ENCODE data around the gene DRD4. TPM values are rescaled to one million over a fixed set of nuclear protein-coding genes. Genes with fewer than 3 reads are reported as not detected.
"Not testable (repeated sequence)": the region's sequence is repeated elsewhere in the genome, so short reads cannot be mapped to it uniquely, and the experiment has no call there.

DRD4 gene
- total RNA-seq, 1 experiment from 2014 or later = not detected

GRCh38 chr11:679271-680207 lies 42.5 kb downstream of the DRD4 start:
- DNase-seq (ENCODE audit: low read depth) = no peak

DNA sequence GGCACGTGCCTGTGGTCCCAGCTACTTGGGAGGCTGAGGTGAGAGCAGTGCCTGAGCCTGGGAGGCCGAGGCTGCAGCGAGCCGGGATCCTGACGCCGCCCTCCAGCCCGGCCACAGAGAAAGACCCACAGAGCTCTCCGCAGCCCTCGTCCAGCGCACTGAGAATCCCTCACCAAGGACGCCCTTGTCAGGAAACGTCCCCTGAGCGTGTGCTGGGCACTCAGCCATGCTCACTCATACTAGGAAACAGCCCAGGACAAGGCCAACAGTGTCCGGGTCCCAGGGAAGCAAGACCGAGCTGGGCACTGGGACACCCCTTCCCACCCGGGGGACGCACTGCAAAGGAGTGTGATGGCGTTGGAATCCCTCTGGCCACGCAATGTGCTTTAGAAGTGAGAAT lies 43.4 kb downstream of the DRD4 start:
- no peak for DNase-seq (ENCODE audit: low read depth)

GRCh38 chr11:680970-681369 lies 43.9 kb downstream of the DRD4 start:
- no peak for DNase-seq (ENCODE audit: low read depth)

DNA sequence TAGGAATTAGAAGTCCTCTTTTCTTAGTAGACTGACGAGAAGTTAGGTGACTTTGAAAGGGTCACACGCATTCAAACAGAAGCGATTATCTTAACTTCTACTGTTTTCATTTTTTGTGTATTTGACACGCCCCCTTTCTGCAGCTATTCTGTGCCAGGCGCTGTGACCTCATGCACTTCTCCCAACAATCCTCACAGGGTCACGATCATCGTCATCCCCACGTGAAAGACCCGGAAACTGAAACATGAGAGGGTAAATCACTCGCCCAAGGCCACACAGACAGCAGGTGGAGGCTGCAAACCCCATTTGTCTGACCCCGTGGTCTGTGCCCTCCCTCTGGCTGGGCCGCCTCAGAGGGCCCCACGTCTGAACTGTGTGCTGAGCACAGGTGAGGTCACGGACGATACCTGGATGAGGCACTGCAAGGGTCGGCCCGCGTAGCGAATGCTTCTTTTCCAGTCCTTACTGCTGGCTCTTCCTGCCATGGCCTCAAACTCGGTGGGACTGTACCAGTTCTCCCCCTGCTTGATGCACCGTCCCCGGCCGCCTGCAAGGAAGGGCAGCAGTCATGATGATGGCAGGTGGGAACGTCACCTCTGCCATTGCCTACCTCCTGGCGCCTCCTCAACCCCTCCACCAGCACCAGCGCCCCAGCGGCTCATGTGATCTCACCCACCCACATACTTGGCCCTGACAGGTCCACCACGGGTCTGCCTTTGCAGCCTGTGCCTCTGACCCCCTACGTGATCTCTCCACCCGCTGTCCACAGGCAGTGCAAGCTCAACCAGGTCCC lies 49.6 kb downstream of the DRD4 start:
- no peak for DNase-seq (ENCODE audit: low read depth)

DNA sequence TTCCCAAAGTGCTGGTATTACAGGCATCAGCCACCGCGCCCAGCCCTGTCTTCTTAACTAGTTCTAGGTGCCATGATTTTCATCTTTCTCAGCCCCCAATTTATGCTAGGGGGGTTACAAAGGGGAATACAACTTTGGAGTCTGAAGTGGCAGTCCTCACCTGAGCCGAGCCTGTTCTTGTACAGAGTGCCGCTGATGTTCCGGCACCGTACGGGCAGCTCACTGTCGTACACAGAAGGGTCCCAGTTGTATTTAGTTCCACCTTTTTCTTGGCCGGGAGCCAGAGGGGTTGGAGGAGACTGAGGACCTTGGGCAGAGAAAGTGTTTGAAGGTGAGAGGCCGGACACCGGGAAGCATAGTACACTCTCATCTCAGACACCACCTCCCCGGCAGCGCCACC lies 50.7 kb downstream of the DRD4 start:
- no peak for DNase-seq (ENCODE audit: low read depth)

GRCh38 chr11:688681-689080 lies 51.6 kb downstream of the DRD4 start:
- no peak for DNase-seq (ENCODE audit: low read depth)

DNA sequence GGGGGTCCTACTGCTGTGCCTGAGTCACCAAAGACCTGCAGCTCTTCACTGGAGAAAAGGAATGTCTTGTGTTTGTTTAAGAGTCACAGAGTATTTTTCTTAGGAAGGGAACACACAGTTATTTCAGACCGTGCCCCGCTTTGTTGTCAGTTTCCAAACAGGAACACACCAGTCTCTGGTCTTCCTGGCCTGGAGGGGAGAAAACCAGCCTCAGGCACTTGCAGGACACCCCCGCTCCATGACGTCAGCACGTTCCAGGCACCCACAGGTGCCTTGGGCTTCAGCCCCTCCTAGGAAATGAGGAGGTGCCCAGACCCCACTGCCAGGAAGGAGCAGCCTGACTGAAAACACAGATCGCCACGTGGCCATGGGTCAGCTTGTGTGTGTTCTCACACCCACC lies 52.6 kb downstream of the DRD4 start:
- no peak for DNase-seq (ENCODE audit: low read depth)

DNA sequence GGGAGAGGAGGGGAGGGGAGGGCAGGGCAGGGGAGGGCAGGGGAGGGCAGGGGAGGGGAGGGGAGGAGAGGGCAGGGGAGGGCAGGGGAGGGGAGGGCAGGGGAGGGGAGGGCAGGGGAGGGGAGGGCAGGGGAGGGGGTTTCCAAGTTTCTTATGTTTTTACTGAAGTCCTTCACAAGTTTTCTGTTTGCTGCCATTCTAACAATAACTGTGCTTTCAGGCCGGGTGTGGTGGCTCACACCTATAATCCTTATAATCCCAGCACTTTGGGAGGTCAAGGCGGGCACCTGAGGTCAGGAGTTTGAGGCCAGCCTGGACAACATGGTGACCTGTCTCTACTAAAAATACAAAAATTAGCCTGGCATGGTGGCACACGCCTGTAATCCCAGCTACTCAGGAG lies 53.2 kb downstream of the DRD4 start:
- not testable (repeated sequence) for DNase-seq (ENCODE audit: low read depth)

Other genes with a start within 250 kb of the DRD4 start
- 0.84 and 2.9 TPM in 2 replicates for gene PKP3, start 243.1 kb upstream of the DRD4 start, total RNA-seq (2014; rRNA removed; shearing (Covaris generic))
- gene SIGIRR, start 222.3 kb upstream of the DRD4 start, total RNA-seq (2014; rRNA removed; shearing (Covaris generic)) = 14.3 and 19.2 TPM in 2 replicates
- not detected in 2 replicates for gene ANO9, start 195.3 kb upstream of the DRD4 start, total RNA-seq (2014; rRNA removed; shearing (Covaris generic))
- 13.2 and 16.8 TPM in 2 replicates for gene PTDSS2, start 187.0 kb upstream of the DRD4 start, total RNA-seq (2014; rRNA removed; shearing (Covaris generic))
- gene RNH1, start 130.0 kb upstream of the DRD4 start, total RNA-seq (2014; rRNA removed; shearing (Covaris generic)) = 147 and 167 TPM in 2 replicates
- 65.8 and 81.1 TPM in 2 replicates for gene HRAS, start 101.7 kb upstream of the DRD4 start, total RNA-seq (2014; rRNA removed; shearing (Covaris generic))
- gene LRRC56, start 99.7 kb upstream of the DRD4 start, total RNA-seq (2014; rRNA removed; shearing (Covaris generic)) = 0.29 TPM in 1 of 2 replicates, not detected in the other
- 0.24 and 0.29 TPM in 2 replicates for gene LMNTD2, start 76.5 kb upstream of the DRD4 start, total RNA-seq (2014; rRNA removed; shearing (Covaris generic))
- gene RASSF7, start 76.3 kb upstream of the DRD4 start, total RNA-seq (2014; rRNA removed; shearing (Covaris generic)) = 7.4 and 16.4 TPM in 2 replicates
- gene PHRF1, start 60.8 kb upstream of the DRD4 start, total RNA-seq (2014; rRNA removed; shearing (Covaris generic)) = 12.5 and 14.8 TPM in 2 replicates
- 4.7 and 5.1 TPM in 2 replicates for gene IRF7, start 21.3 kb upstream of the DRD4 start, total RNA-seq (2014; rRNA removed; shearing (Covaris generic))
- gene CDHR5, start 12.3 kb upstream of the DRD4 start, total RNA-seq (2014; rRNA removed; shearing (Covaris generic)) = not detected in 2 replicates
- gene SCT, start 10.1 kb upstream of the DRD4 start, total RNA-seq (2014; rRNA removed; shearing (Covaris generic)) = not detected in 2 replicates
- 15.4 and 23.8 TPM in 2 replicates for gene DEAF1, start 58.0 kb downstream of the DRD4 start, total RNA-seq (2014; rRNA removed; shearing (Covaris generic))
- 15.6 and 18.6 TPM in 2 replicates for gene TMEM80, start 58.5 kb downstream of the DRD4 start, total RNA-seq (2014; rRNA removed; shearing (Covaris generic))
- 3.4 and 5.7 TPM in 2 replicates for gene EPS8L2, start 69.0 kb downstream of the DRD4 start, total RNA-seq (2014; rRNA removed; shearing (Covaris generic))
- 166 and 168 TPM in 2 replicates for gene TALDO1, start 110.2 kb downstream of the DRD4 start, total RNA-seq (2014; rRNA removed; shearing (Covaris generic))
- 19.8 and 23.5 TPM in 2 replicates for gene GATD1, start 140.2 kb downstream of the DRD4 start, total RNA-seq (2014; rRNA removed; shearing (Covaris generic))
- 0.12 TPM in 1 of 2 replicates, not detected in the other for gene CEND1, start 152.8 kb downstream of the DRD4 start, total RNA-seq (2014; rRNA removed; shearing (Covaris generic))
- 9.5 and 12.7 TPM in 2 replicates for gene SLC25A22, start 161.0 kb downstream of the DRD4 start, total RNA-seq (2014; rRNA removed; shearing (Covaris generic))
- 4.9 and 5.4 TPM in 2 replicates for gene PIDD1, start 168.0 kb downstream of the DRD4 start, total RNA-seq (2014; rRNA removed; shearing (Covaris generic))
- 886 and 920 TPM in 2 replicates for gene RPLP2, start 172.7 kb downstream of the DRD4 start, total RNA-seq (2014; rRNA removed; shearing (Covaris generic))
- 9.4 and 10.5 TPM in 2 replicates for gene PNPLA2, start 181.6 kb downstream of the DRD4 start, total RNA-seq (2014; rRNA removed; shearing (Covaris generic))
- gene CRACR2B, start 190.7 kb downstream of the DRD4 start, total RNA-seq (2014; rRNA removed; shearing (Covaris generic)) = 1.8 and 2.5 TPM in 2 replicates
- gene CD151, start 195.7 kb downstream of the DRD4 start, total RNA-seq (2014; rRNA removed; shearing (Covaris generic)) = 302 and 421 TPM in 2 replicates
- 167 and 183 TPM in 2 replicates for gene POLR2L, start 205.3 kb downstream of the DRD4 start, total RNA-seq (2014; rRNA removed; shearing (Covaris generic))
- 95.2 and 137 TPM in 2 replicates for gene TSPAN4, start 205.6 kb downstream of the DRD4 start, total RNA-seq (2014; rRNA removed; shearing (Covaris generic))